Activated naive CD8-positive, alpha-beta T cell treated with anti-CD3 and anti-CD28 coated beads, Interleukin-2, amount 10 ng/mL, durations not matched to agents 7 days and 5 days (primary cell): ENCODE data around the gene HLA-DQA1. TPM values are rescaled to one million over a fixed set of nuclear protein-coding genes. Genes with fewer than 3 reads are reported as not detected.
"Not testable (repeated sequence)": the region's sequence is repeated elsewhere in the genome, so short reads cannot be mapped to it uniquely, and the experiment has no call there.

Source experiments
- ATAC-seq: fragments of 150-1000 bp; cut with Tn5 transposase; one replicate; pipeline ENCODE4 v1.10.0; 2021; ENCODE audit warnings: low read depth, moderate library complexity
- POLR2A ChIA-PET: fragments of 350-600 bp; sonication (Branson Sonifier 250); formaldehyde crosslinking; loops from one replicate; lab custom pipeline; 2021; ENCODE audit warnings: antibody characterized with exemption; lab: Charles Lee
- DNase-seq: peaks from one replicate; pipeline ENCODE4 v3.0.0; 2021
- H3K27ac Mint-ChIP-seq: one replicate; pipeline ENCODE4 v1.8.0; 2022; ENCODE audit warnings: mild to moderate bottlenecking, mixed read lengths
- H3K27me3 Mint-ChIP-seq: one replicate; pipeline ENCODE4 v1.8.0; 2022; ENCODE audit warnings: mild to moderate bottlenecking, moderate library complexity, mixed read lengths
- H3K36me3 Mint-ChIP-seq: one replicate; pipeline ENCODE4 v1.8.0; 2021; ENCODE audit warnings: mild to moderate bottlenecking, mixed read lengths
- H3K4me1 Mint-ChIP-seq: one replicate; pipeline ENCODE4 v1.8.0; 2021; ENCODE audit warnings: mixed read lengths
- H3K4me3 Mint-ChIP-seq: one replicate; pipeline ENCODE4 v1.8.0; 2022; ENCODE audit warnings: mild to moderate bottlenecking, moderate library complexity, mixed read lengths
- H3K9me3 Mint-ChIP-seq: one replicate; pipeline ENCODE4 v1.8.0; 2021; ENCODE audit warnings: mixed read lengths
- total RNA-seq, 2 experiments: library from RNA; stranded (reverse); gene quantifications; one replicate each; pipeline ENCODE4 v1.2.3, GENCODE V29; 2021

Gene HLA-DQA1
- total RNA-seq, 2 experiments from 2014 or later, result 3.9 to 4.6 TPM

GRCh38 chr6:32627831-32628230 is 9.4 kb upstream of the HLA-DQA1 start:
- ATAC-seq, result no peak
- Mint-ChIP-seq H3K27ac (no peak overlapping the region), H3K36me3 (no peaks in the 10 kb centered on the region), H3K9me3 (no peaks in the 10 kb centered on the region), H3K4me1 (peaks cover 27% of the 10 kb centered on the region), H3K27me3 (peaks cover 2% of the 10 kb centered on the region), H3K4me3 (no peak overlapping the region)
- POLR2A ChIA-PET, result no interaction called here
- DNase-seq, result no peak

DNA sequence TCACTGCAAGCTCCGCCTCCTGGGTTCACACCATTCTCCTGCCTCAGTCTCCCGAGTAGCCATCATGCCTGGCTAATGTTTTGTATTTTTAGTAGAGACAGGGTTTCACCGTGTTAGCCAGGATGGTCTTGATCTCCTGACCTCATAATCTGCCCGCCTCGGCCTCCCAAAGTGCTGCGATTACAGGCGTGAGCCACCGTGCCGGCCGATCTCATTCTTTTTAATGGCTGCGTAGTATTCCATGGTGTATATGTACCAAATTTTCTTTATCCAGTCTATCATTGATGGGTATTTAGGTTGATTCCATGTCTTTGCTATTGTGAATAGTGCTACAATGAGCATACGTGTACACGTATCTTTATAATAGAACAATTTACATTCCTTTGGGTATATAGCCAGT is 7.4 kb upstream of the HLA-DQA1 start:
- H3K36me3 Mint-ChIP-seq, POLR2A ChIA-PET, H3K4me3 Mint-ChIP-seq, H3K27ac Mint-ChIP-seq, H3K9me3 Mint-ChIP-seq, ATAC-seq, H3K27me3 Mint-ChIP-seq, DNase-seq: not testable (repeated sequence)
- peaks cover 22% of the 10 kb centered on the region for H3K4me1 Mint-ChIP-seq

DNA sequence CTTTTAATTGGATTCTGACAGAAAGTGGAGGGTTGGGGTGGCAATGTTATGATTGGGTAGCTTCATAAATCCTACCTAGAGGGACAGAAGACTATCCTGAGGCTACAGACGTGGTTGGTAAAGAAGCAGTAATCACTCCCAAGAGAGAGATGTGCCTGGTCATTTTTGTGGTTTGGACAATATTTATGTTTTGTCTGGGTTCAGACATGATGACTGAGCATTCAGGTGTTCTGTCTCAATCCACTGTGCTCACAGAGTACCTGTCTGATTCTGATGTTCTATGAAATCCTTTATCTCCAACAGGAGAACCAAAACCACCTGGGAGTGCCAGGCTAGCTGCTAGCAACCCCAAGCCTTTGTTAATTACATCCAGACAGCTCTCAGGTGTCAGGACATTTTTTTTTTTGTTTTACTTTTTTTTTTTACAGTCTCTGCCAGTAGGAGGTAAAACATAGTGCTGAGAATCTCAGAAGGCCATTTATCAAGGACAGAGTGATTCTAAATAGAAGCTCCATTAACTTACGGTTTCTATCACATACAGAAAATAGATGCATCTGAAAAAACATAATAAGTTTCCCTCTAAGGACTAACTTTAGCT is 1.6 kb upstream of the HLA-DQA1 start:
- Mint-ChIP-seq H3K4me1 (peaks cover 12% of the 10 kb centered on the region), H3K9me3 (no peaks in the 10 kb centered on the region), H3K27ac (no peak overlapping the region), H3K4me3 (no peak overlapping the region), H3K36me3 (peaks cover 2% of the 10 kb centered on the region), H3K27me3 (peaks cover 21% of the 10 kb centered on the region)
- DNase-seq (no peak), ATAC-seq (no peak)
- POLR2A ChIA-PET, result interaction anchor here (1.5 kb wide), 1 partner anchor 13 kb away, joined by 4 read pairs; no protein-coding TSS in a partner anchor

DNA sequence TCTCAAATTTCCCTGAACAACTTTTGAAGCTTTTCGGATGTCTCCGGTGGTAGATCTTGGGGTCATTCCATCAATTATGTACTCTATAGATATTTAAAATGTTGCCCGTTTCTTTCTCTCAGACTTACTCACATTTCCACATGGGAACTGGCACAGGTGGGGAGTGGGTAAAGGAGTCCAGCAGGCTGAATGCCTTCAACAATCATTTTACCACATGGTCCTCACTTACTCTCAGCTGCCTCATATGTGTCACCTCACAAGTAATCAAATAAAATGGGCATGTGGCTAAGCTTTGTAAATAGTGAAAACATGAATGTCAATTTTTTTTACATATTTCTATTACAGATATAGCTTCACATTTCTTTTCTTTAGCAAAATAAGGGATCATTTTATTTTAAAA is 677 bp downstream of the HLA-DQA1 start:
- Mint-ChIP-seq H3K9me3 (no peaks in the 10 kb centered on the region), H3K4me3 (no peak overlapping the region), H3K4me1 (peaks cover 27% of the 10 kb centered on the region), H3K27me3 (peaks cover 22% of the 10 kb centered on the region), H3K27ac (no peak overlapping the region), H3K36me3 (peaks cover 2% of the 10 kb centered on the region)
- POLR2A ChIA-PET, result no interaction called here
- ATAC-seq, result no peak
- no peak for DNase-seq

GRCh38 chr6:32638532-32639219 is 1.5 kb downstream of the HLA-DQA1 start:
- Mint-ChIP-seq H3K4me1 (peaks cover 27% of the 10 kb centered on the region), H3K4me3 (no peak overlapping the region), H3K9me3 (no peaks in the 10 kb centered on the region), H3K27ac (no peak overlapping the region), H3K36me3 (peaks cover 2% of the 10 kb centered on the region), H3K27me3 (peaks cover 22% of the 10 kb centered on the region)
- DNase-seq, result no peak
- ATAC-seq, result no peak
- POLR2A ChIA-PET, result no interaction called here

- Mint-ChIP-seq H3K27ac (no peak overlapping the region), H3K4me1 (peaks cover 19% of the 10 kb centered on the region), H3K27me3 (peaks cover 17% of the 10 kb centered on the region)
Measured at GRCh38 chr6:32639440-32640394, 2.5 kb downstream of the HLA-DQA1 start.

GRCh38 chr6:32641122-32641521 is 3.9 kb downstream of the HLA-DQA1 start:
- no peak for ATAC-seq
- peaks cover 13% of the 10 kb centered on the region for H3K27me3 Mint-ChIP-seq
- H3K4me1 Mint-ChIP-seq, result peaks cover 19% of the 10 kb centered on the region
- H3K4me3 Mint-ChIP-seq, result no peak overlapping the region
- POLR2A ChIA-PET, result no interaction called here
- no peaks in the 10 kb centered on the region for H3K9me3 Mint-ChIP-seq
- DNase-seq, result no peak
- H3K27ac Mint-ChIP-seq, result no peak overlapping the region
- no peaks in the 10 kb centered on the region for H3K36me3 Mint-ChIP-seq

More at GRCh38 chr6:32639440-32640394, 2.5 kb downstream of the HLA-DQA1 start:
- DNase-seq (no peak), ATAC-seq (no peak)
- POLR2A ChIA-PET, result interaction anchor here (0.6 kb wide), 1 partner anchor 536 kb away, joined by 3 read pairs; no protein-coding TSS in a partner anchor
- Mint-ChIP-seq H3K36me3 (peaks cover 2% of the 10 kb centered on the region), H3K9me3 (no peaks in the 10 kb centered on the region), H3K4me3 (no peak overlapping the region)

- H3K36me3 Mint-ChIP-seq, POLR2A ChIA-PET, H3K9me3 Mint-ChIP-seq, DNase-seq: not testable (repeated sequence)
- ATAC-seq, result peak; percentile 50
- peaks cover 19% of the 10 kb centered on the region for H3K4me1 Mint-ChIP-seq
- peak overlapping the region; percentile 28 for H3K4me3 Mint-ChIP-seq
- H3K27ac Mint-ChIP-seq, result peak overlapping the region; percentile 13
- peaks cover 13% of the 10 kb centered on the region for H3K27me3 Mint-ChIP-seq
Measured at GRCh38 chr6:32641785-32642719, 4.8 kb downstream of the HLA-DQA1 start.

DNA sequence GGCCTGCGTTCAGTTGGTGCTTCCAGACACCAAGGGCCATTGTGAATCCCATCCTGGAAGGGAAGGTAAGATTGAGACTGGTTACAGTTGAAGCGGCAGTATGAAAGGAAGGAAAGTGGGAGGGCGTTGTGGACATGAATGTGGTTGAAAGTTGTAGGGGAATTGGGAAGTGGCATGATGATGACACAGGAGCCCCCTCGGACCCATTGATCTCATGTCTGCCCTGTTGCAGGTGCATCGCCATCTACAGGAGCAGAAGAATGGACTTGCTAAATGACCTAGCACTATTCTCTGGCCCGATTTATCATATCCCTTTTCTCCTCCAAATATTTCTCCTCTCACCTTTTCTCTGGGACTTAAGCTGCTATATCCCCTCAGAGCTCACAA is 5.5 kb downstream of the HLA-DQA1 start:
- H3K4me3 Mint-ChIP-seq, result no peak overlapping the region
- DNase-seq (no peak), ATAC-seq (no peak)
- no peaks in the 10 kb centered on the region for H3K9me3 Mint-ChIP-seq
- H3K36me3 Mint-ChIP-seq, result no peaks in the 10 kb centered on the region
- H3K27me3 Mint-ChIP-seq, result peaks cover 10% of the 10 kb centered on the region
- no peak overlapping the region for H3K27ac Mint-ChIP-seq
- POLR2A ChIA-PET, result no interaction called here
- peaks cover 19% of the 10 kb centered on the region for H3K4me1 Mint-ChIP-seq

GRCh38 chr6:32643904-32644303 is 6.7 kb downstream of the HLA-DQA1 start:
- POLR2A ChIA-PET, result no interaction called here
- peaks cover 11% of the 10 kb centered on the region for H3K27me3 Mint-ChIP-seq

DNA sequence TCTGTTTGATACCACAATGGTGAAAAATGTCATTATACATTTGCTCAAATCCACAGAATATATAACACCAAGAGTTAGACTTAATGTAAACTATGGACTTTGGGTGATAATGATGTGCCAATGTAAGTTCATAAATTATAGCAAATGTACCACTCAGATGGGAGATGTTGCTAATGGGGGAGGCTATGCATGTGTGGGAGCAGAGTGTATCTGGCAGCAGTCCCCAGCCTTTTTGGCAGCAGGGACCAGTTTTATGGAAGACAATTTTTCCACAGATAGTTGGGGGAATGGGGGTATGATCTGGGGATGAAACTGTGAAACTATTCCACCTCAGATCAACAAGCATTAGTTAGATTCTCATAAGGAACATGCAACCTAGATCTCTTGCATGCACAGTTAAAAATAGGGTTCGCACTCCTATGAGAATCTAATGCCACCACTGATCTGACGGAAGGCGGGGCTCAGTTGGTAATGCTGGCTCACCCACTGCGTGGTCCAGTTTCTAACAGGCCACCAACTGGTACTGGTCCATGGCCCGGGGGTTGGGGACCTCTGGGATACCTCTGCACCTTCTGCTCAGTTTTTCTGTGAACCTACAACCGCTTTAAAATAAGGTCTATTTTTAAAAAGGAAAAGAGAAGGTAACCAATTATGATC is 8.0 kb downstream of the HLA-DQA1 start:
- Mint-ChIP-seq H3K27ac (no peak overlapping the region), H3K36me3 (no peaks in the 10 kb centered on the region), H3K9me3 (no peaks in the 10 kb centered on the region), H3K4me1 (peaks cover 17% of the 10 kb centered on the region), H3K4me3 (no peak overlapping the region), H3K27me3 (peaks cover 9% of the 10 kb centered on the region)
- ATAC-seq, result no peak
- POLR2A ChIA-PET, result no interaction called here
- no peak for DNase-seq

More at GRCh38 chr6:32643904-32644303, 6.7 kb downstream of the HLA-DQA1 start:
- Mint-ChIP-seq H3K36me3 (no peaks in the 10 kb centered on the region), H3K9me3 (no peaks in the 10 kb centered on the region), H3K4me3 (no peak overlapping the region), H3K4me1 (peaks cover 17% of the 10 kb centered on the region), H3K27ac (no peak overlapping the region)
- DNase-seq, result no peak
- no peak for ATAC-seq

DNA sequence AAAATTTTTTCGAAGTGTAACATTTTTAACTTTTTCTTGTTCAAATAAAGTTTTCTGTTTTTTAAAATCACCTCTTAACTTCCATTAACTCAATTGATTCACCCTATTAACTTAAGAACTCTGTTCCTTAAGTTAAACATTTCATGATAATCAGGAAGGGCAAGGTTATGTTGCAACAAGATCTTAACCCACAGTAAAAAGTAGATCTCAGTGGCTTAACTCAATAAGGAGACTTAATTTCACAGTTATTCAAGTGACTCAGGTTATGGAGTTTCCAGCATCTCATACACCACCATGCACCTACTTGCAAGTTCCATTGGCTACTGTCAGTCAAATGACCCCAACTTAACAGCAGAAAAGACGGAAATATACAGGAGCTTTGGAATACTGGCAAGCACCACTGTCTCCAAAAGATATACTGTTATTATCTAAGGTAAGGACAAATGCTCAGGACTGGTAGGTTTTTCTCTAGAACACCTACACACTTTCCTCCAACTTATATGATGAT is 18.1 kb downstream of the HLA-DQA1 start:
- Mint-ChIP-seq H3K9me3 (peaks cover 5% of the 10 kb centered on the region), H3K4me1 (peaks cover 10% of the 10 kb centered on the region), H3K36me3 (peaks cover 5% of the 10 kb centered on the region), H3K27ac (no peak overlapping the region), H3K27me3 (peaks cover 3% of the 10 kb centered on the region), H3K4me3 (no peak overlapping the region)
- POLR2A ChIA-PET, result no interaction called here
- DNase-seq (no peak), ATAC-seq (no peak)
